NCI-H1436 (cell line): ENCODE results near the gene FHIT.
A peak's percentile ranks its signal among the peaks of the same experiment; 100 is the strongest.

Source experiments
- DNase-seq: peaks from one replicate; lab custom pipeline; 2025; lab: John Stamatoyannopoulos, UW

The FHIT gene

DNA sequence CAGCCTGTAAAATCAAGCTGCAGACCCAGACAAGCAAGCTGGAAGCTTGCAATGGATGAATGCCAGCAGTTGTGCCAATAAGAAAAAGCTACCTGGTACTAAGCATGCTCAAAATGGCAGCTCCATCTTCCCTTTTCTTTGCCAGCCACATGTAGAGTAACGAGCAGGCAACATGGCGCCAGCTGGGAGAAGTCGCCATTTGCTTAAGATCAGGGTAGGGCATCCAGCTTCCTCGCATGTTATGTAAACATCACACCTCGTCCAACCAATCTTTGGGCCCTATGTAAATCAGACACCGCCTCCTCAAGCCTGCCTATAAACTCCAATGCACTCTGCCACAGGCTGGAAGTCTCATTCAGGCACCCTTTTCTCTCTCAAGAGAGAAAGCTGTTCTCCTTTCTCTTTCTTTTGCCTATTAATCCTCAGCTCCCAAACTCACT lies 973.9 kb downstream of the FHIT start:
- DNase-seq = no peak

DNA sequence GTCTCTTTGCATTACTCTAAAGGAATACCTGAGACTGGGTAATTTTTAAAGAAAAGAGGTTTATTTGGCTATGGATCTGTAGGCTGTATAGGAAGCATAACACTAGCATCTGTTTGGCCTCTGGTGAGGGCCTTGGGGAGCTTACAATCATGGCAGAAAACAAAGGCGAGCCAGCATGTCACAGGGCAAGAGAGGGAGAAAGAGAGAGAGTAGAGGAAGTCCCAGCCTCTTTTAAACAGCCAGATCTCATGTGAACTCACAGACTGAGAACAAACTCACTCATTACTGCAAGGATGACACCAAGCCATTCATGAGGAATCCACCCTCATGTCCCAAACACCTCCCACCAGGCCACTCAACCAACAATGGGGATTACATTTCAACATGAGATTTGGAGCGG lies 974.6 kb downstream of the FHIT start:
- no peak for DNase-seq

GRCh38 chr3:60274646-60275045 lies 976.6 kb downstream of the FHIT start:
- DNase-seq = no peak

- no peak for DNase-seq
Measured at GRCh38 chr3:60274098-60274497, 977.2 kb downstream of the FHIT start.

DNA sequence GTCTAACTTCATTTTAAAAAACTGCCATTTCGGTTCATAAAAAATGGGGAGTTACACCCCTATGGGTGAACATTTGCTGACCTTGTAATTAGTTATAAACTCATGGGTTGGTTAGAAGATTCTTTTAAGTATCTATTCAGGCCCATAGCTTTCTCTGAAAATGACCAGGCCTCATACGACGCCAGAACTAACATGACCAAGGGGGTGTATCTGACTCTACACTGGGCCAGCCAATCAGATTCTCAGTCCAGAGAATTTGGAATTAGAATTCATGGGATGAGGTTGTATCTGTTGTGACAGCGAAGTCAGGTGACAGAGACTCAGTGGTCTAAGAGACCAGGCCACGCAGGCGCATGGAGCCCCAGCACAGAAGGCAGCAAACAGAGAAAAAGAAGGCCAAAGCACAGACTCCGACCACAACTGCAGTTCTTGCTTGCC lies 981.4 kb downstream of the FHIT start:
- no peak for DNase-seq

- DNase-seq = no peak
Measured at GRCh38 chr3:60269377-60269776, 981.9 kb downstream of the FHIT start.

GRCh38 chr3:60268123-60268522 lies 983.1 kb downstream of the FHIT start:
- no peak for DNase-seq

GRCh38 chr3:60266444-60266843 lies 984.8 kb downstream of the FHIT start:
- no peak for DNase-seq

GRCh38 chr3:60263191-60263590 lies 988.1 kb downstream of the FHIT start:
- no peak for DNase-seq

DNA sequence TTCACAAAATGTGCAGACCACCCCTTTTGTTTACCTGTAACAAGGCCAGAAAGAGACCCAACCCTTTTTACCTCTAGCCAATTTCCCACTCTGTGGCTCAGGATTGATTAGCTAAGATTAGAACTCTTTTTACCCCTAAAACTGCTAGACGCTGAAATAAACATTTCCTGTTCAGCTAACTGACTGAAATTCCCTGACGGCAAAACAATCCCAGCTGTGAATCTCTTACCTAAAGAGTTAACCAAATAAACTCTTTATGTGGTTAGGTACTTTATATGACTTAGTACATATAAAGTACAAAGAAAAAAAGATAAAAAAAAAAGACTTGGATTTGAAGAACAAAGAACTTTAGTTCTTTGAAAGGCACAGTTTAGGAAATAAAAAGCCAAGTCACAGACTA lies 988.7 kb downstream of the FHIT start:
- DNase-seq = no peak

DNA sequence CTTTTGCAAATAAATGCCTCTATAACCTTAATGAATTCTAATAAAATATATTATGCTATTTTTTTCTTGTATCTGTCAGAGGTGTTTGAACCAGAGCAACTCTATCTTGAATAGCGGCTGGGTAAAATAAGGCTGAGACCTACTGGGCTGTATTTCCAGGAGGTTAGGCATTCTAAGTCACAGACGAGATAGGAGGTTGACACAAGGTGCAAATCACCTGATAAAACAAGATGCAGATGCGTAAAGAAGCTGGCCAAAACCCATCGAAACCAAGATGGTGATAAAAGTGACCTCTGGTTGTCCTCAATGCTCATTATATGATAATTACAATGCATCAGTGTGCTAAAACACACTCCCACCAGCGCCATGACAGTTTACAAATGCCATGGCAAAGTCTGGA lies 990.7 kb downstream of the FHIT start:
- DNase-seq = no peak

DNA sequence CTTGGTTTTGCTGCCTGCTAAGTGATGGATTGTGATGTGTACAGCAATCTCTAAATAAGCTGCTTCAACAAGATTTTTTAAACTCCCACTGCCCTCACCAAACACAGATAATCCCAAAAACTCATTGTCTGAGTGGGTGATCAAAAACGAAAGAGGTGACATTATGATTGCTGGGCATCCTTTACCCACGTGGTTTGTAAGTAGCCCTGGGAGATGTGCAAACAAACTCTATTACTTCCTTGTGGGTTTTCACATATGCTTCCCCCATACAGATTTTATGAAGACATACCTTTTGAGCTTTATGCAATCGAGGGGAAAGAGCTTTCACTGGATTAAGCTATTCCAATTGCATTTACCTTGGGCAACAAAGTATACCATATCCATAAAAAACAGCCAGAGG lies 1000.4 kb downstream of the FHIT start:
- DNase-seq = no peak

GRCh38 chr3:60250206-60250605 lies 1001.0 kb downstream of the FHIT start:
- no peak for DNase-seq

DNA sequence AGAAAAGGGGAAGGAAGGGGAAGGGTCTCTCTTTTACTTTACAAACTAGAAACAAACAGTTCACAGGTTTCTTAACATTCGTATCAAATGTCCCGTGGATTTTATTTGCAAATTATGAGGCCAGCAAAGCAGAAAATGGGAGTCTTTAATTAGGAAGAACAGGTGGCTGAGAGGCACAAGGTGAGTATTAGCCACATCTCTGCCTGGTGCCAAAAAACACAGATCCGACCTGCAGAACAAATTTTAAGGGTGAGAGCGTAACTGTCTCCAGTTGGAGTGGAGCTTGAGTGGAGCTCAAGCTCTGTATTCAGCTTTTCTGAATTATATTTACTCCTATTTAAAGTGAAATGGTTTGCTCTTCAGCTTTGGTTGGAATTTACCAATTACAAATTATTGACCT lies 1004.9 kb downstream of the FHIT start:
- no peak for DNase-seq

DNA sequence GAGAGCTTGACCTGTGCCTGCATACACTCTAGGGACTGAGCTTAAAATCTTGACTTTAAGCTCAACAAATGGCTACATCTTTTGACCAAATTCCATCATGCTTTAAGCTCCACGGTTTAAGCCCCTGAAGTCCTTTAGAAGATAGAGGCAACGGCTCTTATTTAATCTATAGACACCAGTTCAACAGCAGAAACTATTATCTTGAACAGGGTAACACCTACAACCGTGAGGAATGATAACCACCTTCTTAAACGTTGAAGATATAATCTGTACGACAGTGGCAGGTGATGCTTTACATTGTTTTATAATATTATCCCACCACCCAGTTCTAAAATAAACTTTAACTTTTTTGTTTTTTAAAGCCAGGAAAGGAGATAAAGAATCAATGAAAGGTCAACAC lies 1007.8 kb downstream of the FHIT start:
- no peak for DNase-seq

DNA sequence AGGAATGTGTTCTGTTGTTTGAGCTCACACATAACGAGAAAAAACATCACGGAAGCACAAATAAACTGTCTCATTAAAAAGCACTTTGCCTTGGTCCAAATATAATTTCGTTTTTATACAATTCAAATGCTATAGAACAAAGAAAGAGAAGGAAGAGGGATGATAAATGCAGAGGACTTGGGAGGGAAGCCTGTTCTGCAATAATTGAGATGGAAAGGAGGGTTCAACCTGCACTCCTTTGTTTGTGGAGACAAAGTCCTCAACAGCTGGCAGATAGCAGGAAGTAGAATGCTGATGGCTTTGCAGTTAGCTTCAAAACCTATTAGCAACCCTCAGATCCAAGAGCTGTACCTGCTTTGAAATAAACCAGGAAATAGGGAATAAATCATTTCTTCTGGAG lies 1010.8 kb downstream of the FHIT start:
- DNase-seq = peak; percentile 27

GRCh38 chr3:60238550-60238949 lies 1012.7 kb downstream of the FHIT start:
- no peak for DNase-seq

- DNase-seq = no peak
Measured at GRCh38 chr3:60229502-60229901, 1021.8 kb downstream of the FHIT start.

- DNase-seq = no peak
Measured at GRCh38 chr3:60228823-60229222, 1022.4 kb downstream of the FHIT start.

- DNase-seq = no peak
Measured at GRCh38 chr3:60226912-60227311, 1024.3 kb downstream of the FHIT start.

- DNase-seq = no peak
Measured at GRCh38 chr3:60225848-60226247, 1025.4 kb downstream of the FHIT start.

- DNase-seq = no peak
Measured at GRCh38 chr3:60220768-60221167, 1030.5 kb downstream of the FHIT start.

- no peak for DNase-seq
Measured at GRCh38 chr3:60219501-60219900, 1031.8 kb downstream of the FHIT start.

GRCh38 chr3:60217156-60217911 lies 1033.9 kb downstream of the FHIT start:
- DNase-seq = no peak
